ENCODE results near the gene CNTRL.
"Not testable (repeated sequence)": the region's sequence is repeated elsewhere in the genome, so short reads cannot be mapped to it uniquely, and the experiment has no call there.

The CNTRL gene

DNA sequence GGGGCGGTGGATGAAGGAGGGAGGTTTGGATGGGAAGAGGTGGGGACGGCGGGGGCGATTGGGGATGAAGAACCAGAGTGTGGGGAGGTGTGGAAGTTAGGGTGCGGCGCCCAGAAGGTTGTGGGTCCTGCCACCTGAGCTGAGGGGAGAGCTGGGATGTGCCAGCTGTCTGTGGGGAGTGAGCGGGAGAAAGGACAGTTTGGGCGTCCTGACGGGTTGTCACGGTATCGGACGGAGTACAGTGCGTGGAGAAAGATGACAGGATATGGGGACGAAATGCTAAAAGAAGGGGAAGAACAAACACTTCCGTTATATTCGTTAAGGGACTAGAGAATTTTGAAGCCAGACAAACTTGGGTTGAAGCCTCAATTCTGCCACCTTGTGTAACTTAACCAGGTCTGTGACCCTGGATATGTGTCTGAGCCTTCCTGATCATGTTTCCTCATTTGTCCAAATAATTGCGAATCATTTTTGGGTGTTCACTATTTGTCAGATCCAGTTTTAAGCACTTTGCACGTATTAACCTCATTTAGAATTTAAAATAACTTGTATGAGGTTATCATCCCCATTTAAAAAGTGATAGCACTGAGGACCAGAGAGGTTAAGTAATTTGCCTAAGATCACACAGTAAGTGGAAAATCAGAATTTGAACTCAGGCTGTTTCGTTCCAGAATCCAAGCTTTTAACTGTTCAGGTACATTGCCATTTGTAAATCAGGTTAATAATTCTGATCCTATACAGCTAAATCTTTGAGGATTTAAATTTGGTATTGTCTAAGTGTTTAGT, 689 bp downstream of the CNTRL start:
- no peak for DNase-seq

DNA sequence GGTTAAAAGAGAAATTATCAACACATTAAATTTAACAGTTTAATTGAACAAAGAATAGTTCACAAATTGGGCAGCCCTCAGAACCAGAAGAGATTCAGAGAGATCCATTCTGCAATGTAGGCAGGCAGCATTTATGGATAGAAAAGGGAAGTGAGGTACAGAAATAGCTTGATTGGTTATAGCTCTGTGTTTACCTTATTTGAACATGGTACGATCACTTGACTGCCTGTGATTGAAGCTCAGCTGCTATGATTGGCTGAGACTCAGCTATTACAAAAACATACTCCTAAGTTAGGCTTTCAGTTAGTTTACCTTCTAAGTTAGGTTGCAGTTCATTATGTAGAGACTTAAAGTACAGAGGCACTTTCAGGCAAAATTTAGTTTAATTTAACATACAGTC, 7.3 kb downstream of the CNTRL start:
- DNase-seq = no peak

DNA sequence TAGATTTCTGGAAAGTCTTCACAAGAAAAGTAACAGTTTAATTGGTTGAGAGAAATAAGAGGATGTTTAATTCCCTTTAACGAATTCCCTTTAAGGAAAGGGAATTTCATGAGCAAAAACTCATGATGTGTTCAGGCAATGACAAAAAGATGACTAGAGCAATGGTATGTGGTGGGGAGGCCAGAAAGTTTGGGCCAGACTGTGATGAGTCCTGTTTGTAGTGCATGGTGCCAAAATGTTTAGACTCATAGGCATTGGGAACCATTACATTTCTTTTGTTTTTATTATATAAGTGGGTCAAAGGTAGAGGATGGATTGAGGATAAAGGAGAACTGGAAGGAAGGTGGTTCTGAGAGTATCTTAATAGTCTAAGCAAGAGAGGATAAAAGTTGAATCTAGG, 10.9 kb downstream of the CNTRL start:
- DNase-seq = no peak

DNA sequence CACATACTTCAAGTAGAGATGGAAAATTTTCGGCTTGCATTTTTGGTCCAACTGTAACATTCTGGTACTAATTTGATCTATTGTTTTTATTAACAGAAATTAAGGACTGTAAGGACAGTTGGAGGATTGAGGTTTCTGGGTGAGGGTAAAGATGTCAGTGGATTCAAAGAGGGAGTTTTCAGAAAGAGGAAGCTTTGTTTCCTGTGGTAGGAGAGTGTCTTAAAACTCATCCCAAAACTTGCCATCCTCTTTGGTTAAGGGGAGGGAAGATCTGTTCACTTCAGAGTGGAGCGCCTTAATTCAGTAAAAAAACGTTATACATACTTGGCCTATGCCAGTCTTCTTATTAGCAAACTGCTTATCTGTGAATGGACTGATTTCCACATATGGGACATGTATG, 13.8 kb downstream of the CNTRL start:
- DNase-seq = no peak

DNA sequence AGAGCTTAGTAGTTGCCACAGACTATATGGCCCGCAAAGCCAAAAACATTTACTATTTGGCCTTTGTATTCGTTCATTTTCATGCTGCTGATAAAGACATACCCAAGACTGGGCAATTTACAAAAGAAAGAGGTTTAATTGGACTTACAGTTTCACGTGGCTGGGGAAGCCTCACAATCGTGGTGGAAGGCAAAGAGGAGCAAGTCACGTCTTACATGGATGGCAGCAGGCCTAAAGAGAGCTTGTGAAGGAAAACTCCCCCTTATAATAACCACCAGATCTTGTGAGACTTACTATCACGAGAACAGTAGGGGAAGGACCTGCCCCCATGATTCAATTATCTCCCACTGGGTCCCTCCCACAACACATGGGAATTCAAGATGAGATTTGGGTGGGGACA, 16.0 kb downstream of the CNTRL start:
- DNase-seq = not testable (repeated sequence)

DNA sequence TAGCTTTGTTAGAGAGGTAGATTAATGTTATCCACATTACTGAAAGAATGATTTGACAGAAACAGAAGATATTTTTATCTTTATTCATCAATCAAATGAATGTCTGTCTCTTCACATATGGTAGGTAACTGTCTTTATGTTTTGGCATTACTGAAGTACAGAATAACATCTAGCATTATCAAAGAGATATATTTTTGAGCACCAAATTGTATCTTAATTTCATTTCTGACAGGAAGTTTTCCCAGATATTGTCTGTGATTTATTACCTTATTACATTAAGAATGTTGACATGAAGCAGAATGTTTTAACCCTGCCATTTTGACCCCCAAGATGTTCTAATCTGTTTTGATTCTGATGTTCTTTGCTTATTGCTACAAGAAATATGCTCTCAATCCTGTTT, 20.3 kb downstream of the CNTRL start:
- no peak for DNase-seq

DNA sequence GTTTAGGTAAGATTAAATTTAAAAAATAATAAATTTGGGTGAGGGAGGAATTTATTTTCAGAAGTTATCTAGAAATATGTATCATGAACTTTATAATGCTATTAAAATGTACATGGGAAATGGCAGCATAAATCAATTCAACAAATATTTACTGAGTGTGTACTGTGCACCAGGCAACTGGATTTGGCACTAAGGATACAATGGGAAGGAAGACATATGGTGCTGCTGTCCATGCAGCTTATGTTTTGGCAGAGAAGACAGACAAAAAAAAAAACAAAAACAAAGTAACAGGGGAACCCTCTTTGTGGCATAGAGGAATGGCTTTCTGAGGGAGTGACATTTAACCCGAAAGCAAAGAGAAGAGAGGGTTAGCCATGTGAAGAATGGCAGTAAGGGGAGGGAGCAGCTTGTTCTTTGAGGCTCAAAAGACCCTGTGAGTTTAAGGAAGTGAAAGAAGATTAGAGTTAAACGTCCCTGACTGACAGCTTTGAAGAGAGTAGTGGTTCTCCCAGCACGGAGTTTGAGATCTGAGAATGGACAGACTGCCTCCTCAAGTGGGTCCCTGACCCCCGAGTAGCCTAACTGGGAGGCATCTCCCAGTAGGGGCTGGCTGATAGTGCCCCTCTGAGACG, 23.9 kb downstream of the CNTRL start:
- DNase-seq = no peak

DNA sequence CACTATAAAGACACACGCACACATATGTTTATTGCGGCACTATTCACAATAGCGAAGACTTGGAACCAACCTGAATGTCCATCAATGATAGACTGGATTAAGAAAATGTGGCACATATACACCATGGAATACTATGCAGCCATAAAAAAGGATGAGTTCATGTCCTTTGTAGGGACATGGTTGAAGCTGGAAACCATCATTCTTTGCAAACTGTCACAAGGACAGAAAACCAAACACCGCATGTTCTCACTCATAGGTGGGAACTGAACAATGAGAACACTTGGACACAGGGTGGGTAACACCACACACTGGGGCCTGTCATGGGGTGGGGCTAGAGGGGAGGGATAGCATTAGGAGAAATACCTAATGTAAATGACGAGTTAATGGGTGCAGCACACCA, 29.3 kb downstream of the CNTRL start:
- not testable (repeated sequence) for DNase-seq

DNA sequence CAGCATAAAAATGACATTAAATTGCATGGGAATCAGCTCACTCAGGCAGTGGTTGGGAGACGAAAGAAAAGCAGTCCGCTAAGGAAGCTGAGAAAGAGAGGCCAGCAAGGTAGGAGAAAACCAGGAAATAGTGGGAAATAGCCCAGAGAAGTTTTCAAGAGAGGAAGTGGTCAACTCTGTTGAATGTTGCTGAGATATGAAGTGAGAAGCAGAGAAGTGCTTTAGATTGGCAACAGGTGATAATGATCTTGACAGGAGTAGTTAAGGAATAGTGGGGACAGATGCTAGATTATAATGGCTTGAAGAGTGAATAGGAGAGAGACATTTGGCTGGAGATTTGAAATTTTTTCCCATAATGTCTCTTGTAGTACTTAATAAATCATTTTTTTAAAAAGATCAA, 30.8 kb downstream of the CNTRL start:
- no peak for DNase-seq

DNA sequence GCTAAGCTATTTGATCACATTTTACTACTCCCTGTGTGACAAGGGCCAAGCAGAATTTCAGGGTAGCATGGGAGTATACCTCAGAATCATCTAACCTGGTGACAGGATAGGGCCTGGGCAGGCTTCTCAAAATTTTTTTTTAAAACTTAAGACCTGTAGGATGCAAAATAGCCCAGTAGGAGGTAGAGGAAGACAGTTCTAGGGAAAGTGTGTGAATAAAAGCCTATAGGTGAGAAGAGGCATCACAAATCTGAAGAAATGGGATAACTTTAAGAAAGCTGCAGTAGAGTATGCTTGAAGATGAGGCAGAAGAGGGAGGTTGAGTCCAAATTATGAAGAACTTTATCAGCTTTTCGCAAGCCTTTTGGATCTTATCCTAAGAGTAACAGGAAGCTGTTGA, 32.3 kb downstream of the CNTRL start:
- no peak for DNase-seq

DNA sequence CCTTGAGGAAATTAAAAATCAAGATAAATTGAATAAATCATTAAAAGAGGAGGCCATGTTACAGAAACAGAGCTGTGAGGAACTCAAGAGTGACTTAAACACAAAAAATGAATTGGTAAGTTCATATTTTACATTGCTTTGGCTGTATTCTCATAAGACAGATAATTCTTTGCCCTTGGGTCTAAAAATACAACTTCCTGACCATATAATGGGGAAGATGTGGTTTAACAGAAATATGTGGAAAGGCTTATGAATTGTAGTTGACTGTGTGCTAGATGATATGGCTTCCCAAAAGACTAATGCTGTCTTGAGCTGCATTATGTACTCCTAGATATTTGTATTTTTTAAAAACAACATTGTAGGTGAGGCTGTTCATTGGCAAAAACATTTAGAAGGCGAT, 33.1 kb downstream of the CNTRL start:
- no peak for DNase-seq

DNA sequence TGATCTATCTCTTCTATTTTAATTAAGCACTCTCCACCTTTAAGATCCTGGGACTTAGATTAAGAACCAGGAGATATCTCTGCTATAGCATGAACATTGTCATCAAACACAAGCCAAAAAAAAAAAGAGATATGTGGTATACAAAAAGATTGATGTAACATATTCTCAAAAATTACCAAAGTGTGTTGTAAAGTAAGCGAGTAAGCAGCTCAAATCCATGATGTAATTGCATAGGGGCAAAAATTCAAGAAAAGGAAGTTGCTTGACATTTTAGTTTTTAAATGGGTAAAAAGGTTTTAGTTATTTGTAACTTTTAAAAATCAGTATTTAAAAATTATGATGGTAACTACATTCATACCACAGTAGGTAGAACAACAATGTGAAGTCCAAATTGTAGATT, 40.7 kb downstream of the CNTRL start:
- no peak for DNase-seq

DNA sequence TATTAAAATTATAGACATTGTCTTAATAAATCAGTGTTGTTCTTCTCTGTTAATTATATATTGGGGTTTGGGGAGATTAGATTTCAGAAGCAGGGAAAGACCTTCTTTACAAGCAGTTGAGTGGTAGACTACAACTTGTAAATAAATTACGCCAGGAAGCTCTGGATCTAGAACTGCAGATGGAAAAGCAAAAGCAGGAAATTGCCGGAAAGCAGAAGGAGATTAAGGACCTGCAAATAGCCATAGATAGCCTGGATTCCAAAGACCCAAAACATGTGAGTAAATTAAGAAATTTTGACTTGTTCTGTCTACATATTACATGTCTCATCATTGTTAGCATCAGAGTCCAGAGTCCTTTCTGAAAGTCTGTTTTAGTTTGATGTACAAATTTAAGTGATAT, 43.5 kb downstream of the CNTRL start:
- DNase-seq = no peak

DNA sequence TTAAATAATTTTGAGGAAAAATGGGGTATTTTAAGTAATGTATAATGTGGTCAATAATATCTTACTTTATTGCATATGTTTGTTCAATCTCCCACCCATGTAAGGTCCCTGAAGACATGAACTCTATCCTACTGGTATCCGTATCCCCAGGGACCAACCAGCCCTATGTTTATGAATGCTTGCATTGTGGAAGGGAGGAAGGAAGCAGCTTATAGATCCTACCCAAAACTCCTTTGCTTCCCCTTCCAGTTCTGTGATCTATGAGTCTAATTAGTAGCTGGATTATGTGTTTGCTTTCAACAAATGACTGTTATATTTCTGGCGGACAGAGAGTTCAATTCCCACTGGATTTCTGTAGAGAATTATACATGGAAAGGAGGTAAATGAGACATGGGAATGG, 45.6 kb downstream of the CNTRL start:
- no peak for DNase-seq

DNA sequence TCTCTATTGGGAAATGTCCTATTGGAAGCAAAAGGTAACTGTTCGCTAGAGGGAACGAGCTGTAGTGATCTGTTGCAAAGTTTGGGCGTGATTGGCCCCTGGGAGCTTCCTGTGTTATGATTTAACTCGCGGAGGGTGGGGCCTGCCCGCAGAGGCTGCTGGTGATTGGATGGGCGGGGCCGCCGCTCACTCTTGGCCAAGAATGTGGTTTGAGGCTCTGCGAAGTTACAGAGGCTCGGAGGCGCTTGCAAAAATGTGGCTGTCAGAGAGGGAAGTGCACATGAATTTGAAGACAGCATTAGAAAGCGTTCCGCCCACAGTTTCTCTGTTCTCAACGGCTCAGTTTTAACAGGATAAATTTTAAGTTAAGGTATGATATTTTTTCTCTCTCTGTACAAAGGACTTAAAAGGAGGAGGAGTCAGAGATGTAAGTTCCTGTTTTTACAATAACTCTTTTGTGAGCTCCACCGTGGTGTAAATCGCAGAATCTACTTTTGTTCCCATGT, 46.9 kb downstream of the CNTRL start:
- DNase-seq = peak; percentile 92

DNA sequence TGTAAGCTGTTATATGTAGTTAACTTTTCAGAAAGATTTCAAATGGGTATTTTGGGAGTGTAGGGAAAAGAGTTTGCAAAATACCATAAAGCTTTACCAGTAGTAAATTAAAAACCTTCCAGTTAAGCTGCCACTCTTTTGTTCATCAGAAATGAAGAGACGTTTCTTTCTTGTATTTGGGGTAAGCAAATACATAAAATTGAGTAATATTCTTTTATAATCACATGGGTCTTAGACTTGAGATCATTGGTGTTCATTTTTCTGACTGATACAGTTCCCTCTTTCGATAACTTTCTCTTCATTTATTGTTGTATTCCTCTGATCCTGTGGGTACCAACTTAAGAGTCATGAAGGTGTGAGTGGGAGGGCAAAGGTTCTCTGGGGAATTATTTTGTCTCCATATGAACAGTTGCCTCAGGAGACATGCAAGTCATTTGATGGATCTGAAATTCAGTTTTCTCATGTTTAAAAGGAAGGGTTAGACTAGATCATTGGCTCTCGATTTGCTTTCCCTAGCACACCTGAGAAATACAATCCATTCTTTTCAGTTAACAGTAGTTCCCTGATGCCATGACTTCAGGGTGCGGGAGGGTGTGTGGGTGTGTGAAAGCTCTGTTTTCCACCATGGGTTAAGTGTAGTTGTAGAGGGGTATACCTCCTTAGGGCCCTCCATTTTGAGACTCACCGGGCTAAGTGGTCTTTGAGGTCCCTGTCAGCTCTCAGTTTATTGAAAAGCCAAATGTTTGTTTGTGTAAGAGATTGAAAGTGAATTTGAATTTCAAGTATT, 47.7 kb downstream of the CNTRL start:
- no peak for DNase-seq

DNA sequence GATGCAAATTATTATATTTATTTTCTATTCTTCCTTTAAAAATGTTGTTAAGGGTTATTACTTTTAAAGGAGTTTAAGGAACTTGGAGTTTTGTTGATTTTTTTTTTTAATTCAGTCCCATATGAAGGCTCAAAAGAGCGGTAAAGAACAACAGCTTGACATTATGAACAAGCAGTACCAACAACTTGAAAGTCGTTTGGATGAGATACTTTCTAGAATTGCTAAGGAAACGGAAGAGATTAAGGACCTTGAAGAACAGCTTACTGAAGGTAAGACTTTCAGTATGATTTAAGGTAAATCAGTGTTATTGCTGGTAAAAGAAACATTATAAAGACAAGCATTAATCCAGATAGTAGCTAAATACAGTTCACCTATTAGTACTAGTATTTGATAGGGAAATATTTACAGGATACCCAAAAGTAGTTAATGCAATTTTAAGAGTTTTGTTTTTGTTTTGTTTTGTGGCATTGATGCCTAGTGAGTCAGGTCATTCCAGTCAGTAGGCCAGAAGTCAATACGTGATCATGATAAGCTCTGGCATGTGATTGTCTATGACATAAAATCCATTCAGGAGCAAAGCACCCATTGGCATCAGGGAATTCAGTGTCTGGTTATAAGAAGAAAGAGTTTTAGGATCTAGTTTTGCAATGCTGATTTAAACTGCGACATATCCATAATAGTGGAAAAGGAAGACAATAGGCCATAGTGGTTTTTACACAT, 49.2 kb downstream of the CNTRL start:
- no peak for DNase-seq

DNA sequence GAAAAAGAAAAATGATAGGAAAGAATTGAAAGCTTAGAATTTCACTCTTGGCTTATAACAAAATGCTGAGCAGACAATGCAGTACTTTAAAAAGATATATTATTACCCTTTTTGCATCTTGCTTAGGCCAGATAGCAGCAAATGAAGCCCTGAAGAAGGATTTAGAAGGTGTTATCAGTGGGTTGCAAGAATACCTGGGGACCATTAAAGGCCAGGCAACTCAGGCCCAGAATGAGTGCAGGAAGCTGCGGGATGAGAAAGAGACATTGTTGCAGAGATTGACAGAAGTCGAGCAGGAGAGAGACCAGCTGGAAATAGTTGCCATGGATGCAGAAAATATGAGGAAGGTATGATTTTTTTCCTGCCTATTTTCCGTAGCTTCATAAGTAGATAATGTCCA, 50.8 kb downstream of the CNTRL start:
- no peak for DNase-seq

DNA sequence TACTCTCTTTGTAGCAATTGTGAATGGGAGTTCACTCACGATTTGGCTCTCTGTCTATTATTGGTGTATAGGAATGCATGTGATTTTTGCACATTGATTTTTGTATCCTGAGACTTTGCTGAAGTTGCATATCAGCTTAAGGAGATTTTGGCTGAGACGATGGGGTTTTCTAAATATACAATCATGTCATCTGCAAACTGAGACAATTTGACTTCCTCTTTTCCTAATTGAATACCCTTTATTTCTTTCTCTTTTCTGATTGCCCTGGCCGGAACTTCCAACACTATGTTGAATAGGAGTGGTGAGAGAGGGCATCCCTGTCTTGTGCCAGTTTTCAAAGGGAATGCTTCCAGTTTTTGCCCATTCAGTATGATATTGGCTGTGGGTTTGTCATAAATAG, 54.6 kb downstream of the CNTRL start:
- DNase-seq = not testable (repeated sequence)

DNA sequence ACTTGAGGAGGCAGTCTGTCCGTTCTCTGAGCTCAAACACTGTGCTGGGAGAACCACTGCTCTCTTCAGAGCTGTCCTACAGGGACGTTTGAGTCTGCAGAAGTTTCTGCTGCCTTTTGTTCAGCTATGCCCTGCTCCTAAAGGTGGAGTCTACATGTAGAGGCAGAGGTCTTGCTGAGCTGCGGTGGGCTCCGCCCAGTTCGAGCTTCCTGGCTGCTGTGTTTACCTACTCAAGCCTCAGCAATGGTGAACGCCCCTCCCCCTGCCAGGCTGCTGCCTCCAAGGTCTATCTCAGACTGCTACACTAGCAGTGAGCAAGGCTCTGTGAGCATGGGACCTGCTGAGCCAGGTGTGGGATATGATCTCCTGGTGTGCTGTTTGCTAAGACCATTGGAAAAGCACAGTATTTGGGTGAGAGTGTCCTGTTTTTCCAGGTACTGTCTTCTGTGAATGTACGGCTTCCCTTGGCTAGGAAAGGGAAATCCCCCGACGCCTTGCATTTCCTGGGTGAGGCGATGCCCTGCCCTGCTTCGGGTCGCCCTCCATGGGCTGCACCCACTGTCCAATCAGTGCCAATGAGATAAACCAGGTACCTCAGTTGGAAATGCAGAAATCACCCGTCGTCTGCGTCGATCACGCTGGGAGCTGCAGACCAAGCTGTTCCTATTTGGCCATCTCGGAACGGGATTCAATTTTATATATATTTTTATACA, 58.5 kb downstream of the CNTRL start:
- DNase-seq = no peak

DNA sequence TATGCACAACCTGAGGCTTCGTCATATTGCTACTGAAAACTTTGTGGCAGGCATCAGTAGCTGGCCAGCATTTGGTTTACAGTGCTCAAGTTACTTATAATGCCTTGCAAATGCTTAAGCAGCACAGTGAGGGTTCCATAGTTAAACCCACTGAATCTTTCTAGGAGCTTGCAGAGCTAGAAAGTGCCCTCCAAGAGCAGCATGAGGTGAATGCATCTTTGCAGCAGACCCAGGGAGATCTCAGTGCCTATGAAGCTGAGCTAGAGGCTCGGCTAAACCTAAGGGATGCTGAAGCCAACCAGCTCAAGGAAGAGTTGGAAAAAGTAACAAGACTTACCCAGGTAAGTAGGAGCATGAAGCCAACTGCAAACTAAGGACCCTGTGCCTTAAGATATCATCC, 60.9 kb downstream of the CNTRL start:
- DNase-seq = no peak

DNA sequence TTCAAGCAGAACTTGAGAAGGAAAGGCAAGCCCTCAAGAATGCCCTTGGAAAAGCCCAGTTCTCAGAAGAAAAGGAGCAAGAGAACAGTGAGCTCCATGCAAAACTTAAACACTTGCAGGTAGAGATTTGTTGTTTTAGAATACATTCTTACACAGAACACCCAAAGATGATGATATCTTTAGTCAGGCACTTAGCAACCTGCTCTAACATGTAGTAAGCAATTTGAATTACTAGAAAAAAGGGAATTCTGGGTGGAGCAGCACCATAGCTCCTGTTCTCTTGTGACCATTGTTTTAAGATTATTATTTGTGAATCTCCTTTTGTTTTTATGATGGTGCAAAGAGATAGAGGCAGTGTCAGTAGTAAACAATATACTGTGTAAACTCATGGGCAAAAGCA, 63.8 kb downstream of the CNTRL start:
- DNase-seq = no peak

DNA sequence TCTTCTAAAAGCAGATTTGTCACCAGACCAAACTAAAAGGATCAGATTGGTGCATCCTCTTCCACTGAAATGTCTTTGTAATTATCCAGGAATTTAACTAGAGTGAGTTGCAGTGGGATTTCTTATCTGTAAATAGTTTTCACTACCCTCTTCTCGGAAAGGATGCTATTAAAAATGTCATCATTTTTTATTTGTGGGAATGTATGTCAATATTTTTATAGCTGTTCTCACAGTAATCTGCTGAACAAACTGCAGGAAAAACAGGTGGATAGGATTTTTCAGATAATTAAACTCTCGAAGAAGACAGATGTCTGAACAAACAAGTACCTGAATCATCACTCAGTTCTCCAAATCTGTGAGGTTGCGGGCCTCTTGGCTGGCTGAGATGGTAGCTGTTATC, 64.2 kb downstream of the CNTRL start:
- DNase-seq = no peak
